RWPE2 (cell line): ENCODE results near the gene DUSP6.

Experiments
- ATAC-seq: fragments of 200-7000 bp; cut with Tn5 transposase; 3 replicates; pipeline ENCODE4 v1.9.1; 2021; ENCODE audit warnings: low read depth
- DNase-seq: peaks from one replicate; pipeline ENCODE4 v3.0.0-alpha.2; 2020; ENCODE audit warnings: low spot score
- H3K27ac ChIP-seq: fragments of 450-650 bp; 2 replicates; pipeline ENCODE4 v1.5.1; 2017; ENCODE audit warnings: mild to moderate bottlenecking; ENCODE audit not compliant: poor library complexity, severe bottlenecking
- H3K27me3 ChIP-seq: fragments of 250-450 bp; sonication (Bioruptor Pico); 2 replicates; pipeline ENCODE4 v1.5.1; 2021; ENCODE audit warnings: mild to moderate bottlenecking, moderate library complexity; ENCODE audit not compliant: insufficient read depth, poor library complexity, severe bottlenecking
- H3K36me3 ChIP-seq: fragments of 250-450 bp; sonication (Bioruptor Pico); 2 replicates; pipeline ENCODE4 v1.5.1; 2020; ENCODE audit warnings: low read depth, mild to moderate bottlenecking, moderate library complexity
- H3K4me1 ChIP-seq: fragments of 250-450 bp; sonication (Bioruptor Pico); 2 replicates; pipeline ENCODE4 v1.5.1; 2021; ENCODE audit warnings: mild to moderate bottlenecking, moderate library complexity; ENCODE audit not compliant: insufficient read depth, poor library complexity, severe bottlenecking
- H3K4me3 ChIP-seq: fragments of 250-450 bp; sonication (Bioruptor Pico); 2 replicates; pipeline ENCODE4 v1.5.1; 2021; ENCODE audit warnings: mild to moderate bottlenecking, moderate library complexity; ENCODE audit not compliant: severe bottlenecking
- H3K9me3 ChIP-seq: fragments of 250-450 bp; sonication (Bioruptor Pico); 2 replicates; pipeline ENCODE4 v1.5.1; 2021; ENCODE audit warnings: mild to moderate bottlenecking, moderate library complexity; ENCODE audit not compliant: severe bottlenecking
- CTCF ChIP-seq: fragments of 450-650 bp; IDR thresholded peaks from one replicate; pipeline ENCODE4 v1.5.1; 2017; ENCODE audit warnings: mild to moderate bottlenecking, moderate library complexity; ENCODE audit not compliant: poor library complexity, severe bottlenecking

The DUSP6 gene

DNA sequence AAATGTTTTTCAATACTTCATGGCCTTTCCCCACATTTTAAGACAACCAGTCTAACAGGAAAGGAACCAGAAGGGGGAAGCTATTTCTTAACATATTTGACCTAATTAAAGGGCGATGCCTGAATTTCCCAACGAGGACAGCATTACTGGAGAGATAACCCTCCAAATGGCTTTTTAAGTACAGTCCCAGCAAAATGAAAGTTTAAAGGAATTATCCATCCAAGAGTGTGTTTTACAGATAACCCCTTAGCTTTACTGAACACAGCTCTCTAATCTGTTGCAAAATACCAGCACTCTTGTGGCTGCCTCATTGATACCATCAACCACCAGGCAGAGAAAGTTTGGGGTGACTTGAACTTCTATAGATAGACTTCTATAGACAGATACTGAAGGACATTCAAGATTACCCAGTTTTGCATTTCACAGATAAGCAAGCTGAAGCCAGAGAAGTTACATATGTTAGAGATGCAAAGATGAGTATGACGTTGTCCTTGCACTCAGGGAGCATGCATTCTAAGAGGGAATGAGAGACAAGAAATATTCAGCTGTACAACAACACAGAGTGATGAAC is 41.3 kb upstream of the DUSP6 start:
- no peak for TF ChIP-seq CTCF
- Histone ChIP-seq H3K9me3 (no peaks in the 10 kb centered on the region), H3K27me3 (no peaks in the 10 kb centered on the region), H3K4me1 (peaks cover 11% of the 10 kb centered on the region), H3K27ac (no peak overlapping the region), H3K36me3 (no peaks in the 10 kb centered on the region), H3K4me3 (no peak overlapping the region)
- ATAC-seq = no peak
- DNase-seq = no peak

GRCh38 chr12:89392391-89392790 is 40.1 kb upstream of the DUSP6 start:
- no peaks in the 10 kb centered on the region for H3K9me3 ChIP-seq
- no peak overlapping the region for H3K27ac ChIP-seq
- peaks cover 11% of the 10 kb centered on the region for H3K4me1 ChIP-seq
- no peak for DNase-seq
- TF ChIP-seq CTCF = no peak
- H3K27me3 ChIP-seq = no peaks in the 10 kb centered on the region
- H3K36me3 ChIP-seq = no peaks in the 10 kb centered on the region
- no peak for ATAC-seq
- no peak overlapping the region for H3K4me3 ChIP-seq

GRCh38 chr12:89391726-89392336 is 39.5 kb upstream of the DUSP6 start:
- ATAC-seq = no peak
- DNase-seq = no peak
- no peak for TF ChIP-seq CTCF
- Histone ChIP-seq H3K9me3 (no peaks in the 10 kb centered on the region), H3K27ac (no peak overlapping the region), H3K36me3 (no peaks in the 10 kb centered on the region), H3K27me3 (no peaks in the 10 kb centered on the region), H3K4me1 (peaks cover 11% of the 10 kb centered on the region), H3K4me3 (no peak overlapping the region)

- no peak for DNase-seq
- no peaks in the 10 kb centered on the region for H3K9me3 ChIP-seq
- no peak overlapping the region for H3K4me3 ChIP-seq
- no peak overlapping the region for H3K27ac ChIP-seq
- ATAC-seq = peak; percentile 62
- H3K4me1 ChIP-seq = peaks cover 11% of the 10 kb centered on the region
- no peak for TF ChIP-seq CTCF
- H3K36me3 ChIP-seq = no peaks in the 10 kb centered on the region
- no peaks in the 10 kb centered on the region for H3K27me3 ChIP-seq
Measured at GRCh38 chr12:89390802-89391673, 38.7 kb upstream of the DUSP6 start.
